COLO668 (cell line): ENCODE results near the gene PRG3.
"Not testable (repeated sequence)": the region's sequence is repeated elsewhere in the genome, so short reads cannot be mapped to it uniquely, and the experiment has no call there.

ENCODE experiments used
- DNase-seq: peaks from one replicate; lab custom pipeline; 2025; ENCODE audit not compliant: unreplicated experiment; lab: John Stamatoyannopoulos, UW

The PRG3 gene

DNA sequence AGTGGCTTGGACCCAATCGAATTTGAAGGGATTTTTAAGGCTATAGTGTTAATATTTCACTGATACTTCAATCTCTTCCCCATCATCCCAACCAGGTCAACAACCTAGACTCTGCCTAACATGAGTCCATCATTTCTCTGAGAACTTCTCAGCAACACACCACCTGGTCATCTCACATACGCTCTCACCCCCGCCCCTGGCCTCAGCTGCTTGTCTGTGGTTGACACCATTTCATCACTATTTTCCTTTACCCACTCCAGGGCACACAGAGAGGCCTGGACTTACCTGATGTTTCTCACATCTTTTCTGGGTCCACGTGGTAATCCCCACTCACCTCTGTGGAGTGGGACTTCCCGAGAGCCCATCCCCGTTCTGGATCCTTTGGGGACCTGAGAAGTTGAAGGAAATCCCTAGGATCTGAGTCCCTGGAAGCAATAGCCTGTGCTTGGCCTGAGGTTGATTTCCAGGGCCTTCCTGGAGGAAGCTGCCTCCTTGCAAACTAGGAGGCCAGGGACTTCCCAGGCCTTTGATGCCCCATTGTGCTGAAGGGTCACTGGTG is 39.6 kb downstream of the PRG3 start:
- DNase-seq = no peak

- peak; percentile 13 for DNase-seq
Measured at GRCh38 chr11:57340039-57340615, 40.8 kb downstream of the PRG3 start.

- DNase-seq = no peak
Measured at GRCh38 chr11:57339328-57339727, 41.6 kb downstream of the PRG3 start.

DNA sequence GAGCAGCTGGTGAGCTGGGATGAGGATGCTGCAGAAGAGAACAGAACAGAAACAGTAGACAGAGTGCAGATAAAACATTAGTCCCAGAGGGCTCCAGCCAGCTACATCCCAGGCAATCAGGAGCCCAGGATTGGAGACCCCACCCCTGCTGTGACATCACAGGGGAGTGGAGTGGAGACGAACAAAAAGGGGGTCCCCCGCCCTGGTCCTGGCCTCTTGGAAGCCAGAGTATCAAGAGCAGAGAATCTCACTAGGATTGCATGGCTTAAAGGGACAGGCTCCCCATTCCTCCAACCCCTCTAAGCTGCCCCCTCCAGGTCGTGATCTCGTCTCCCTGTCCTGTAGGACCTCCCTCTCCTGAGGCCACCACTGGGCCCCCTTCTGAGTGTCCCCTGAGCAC is 42.8 kb downstream of the PRG3 start, which contains the start of gene P2RX3:
P2RX3 (plus strand) TSS at position 211 of the 400 bp plus-strand sequence. CDS start 199 bp downstream, outside the sequence.
- DNase-seq = no peak

- DNase-seq = not testable (repeated sequence)
Measured at GRCh38 chr11:57336856-57337255, 44.1 kb downstream of the PRG3 start.

DNA sequence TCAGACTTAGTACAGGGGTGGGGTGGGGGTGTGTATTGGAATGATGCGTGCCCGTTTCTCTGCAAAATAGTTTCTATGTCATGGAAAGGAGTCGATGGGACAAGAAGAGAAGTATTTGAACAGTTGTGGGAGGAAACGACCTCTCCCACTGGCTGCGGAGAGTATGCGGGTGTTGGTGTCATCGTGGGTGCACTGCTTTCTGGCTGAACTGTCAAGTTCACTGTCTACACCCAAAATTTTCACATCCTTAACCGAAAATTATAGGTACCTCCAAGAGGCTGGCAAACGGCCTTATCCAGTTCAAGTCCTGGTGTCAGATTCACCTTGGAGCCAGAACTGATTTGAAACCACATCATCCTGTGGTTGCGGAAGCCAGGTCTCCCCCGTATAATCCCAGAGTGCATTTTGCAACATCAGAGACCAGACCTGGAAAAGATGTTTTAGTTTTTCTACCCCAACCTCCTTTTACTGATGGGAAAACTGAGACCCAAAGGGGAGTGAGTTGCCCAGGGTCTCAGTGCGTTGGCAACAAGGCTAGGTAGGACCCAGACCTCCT is 44.8 kb downstream of the PRG3 start:
- no peak for DNase-seq

- peak; percentile 90 for DNase-seq
Measured at GRCh38 chr11:57335343-57336110, 45.4 kb downstream of the PRG3 start, which contains the start of gene SSRP1. Gene SSRP1, minus strand, starts transcription at chr11:57335892. Its CDS starts 771 bp downstream, at chr11:57335121.

- DNase-seq = no peak
Measured at GRCh38 chr11:57335023-57335342, 46.0 kb downstream of the PRG3 start.

DNA sequence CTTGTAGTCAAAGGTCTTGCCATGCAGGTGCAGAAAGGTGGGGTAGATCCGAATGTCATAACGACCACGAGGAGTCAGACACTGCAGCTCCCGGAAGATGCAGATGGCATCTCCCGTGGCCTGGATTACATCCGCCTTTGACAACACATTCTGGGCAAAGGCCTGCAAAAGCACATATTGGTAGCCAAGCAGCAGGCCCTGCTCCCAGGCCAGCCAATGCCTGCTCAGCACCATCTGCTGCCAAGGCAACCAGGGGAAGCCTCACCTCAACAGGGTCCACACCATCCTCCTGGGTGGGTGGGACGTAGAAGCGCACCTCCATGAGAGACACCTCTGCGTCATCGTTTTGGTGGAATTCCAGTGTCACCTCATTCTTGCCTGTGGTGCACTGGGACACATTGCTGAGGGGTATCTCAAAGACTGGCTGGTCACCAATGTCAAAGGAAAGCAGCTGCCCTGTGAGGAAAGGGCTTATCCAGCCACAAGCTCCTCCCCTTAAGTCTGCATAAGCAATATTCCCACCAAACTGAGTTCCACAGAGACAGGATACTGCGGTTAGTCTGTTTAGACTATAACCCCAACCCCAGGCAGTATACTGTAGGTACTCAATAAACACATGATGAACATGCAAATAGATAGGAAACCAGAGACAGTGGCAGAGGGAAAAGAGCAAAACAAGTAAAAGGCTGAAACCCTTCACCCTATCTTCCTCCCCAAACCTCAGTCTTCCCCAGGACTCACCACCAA is 48.1 kb downstream of the PRG3 start:
- no peak for DNase-seq

- no peak for DNase-seq
Measured at GRCh38 chr11:57331720-57332119, 49.2 kb downstream of the PRG3 start.

- DNase-seq = no peak
Measured at GRCh38 chr11:57330029-57330428, 50.9 kb downstream of the PRG3 start.

DNA sequence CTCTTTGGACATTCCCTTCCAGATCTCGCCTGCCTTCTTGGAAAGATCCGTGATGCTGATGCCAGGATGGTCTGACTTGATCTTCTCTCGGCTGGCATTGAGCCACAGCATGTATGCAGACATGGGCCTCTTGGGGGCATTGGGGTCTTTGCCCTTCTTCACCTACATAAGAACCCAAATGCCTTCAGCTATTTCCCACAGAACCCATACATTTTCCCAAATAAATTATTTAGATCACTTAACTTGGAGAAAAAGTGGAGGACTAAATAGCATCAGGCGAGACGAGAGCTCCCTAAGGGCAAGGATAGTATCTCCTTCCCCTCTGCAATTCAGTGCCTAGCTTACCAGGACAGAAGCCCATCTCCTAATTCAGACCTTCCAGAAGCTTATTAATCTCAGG is 53.2 kb downstream of the PRG3 start:
- DNase-seq = no peak
